Testis (tissue), 3 donors: ENCODE data around the gene TTLL12. TPM values are rescaled to one million over a fixed set of nuclear protein-coding genes. Genes with fewer than 3 reads are reported as not detected.

ENCODE experiments used
- DNase-seq: peaks from one replicate; pipeline ENCODE4 v3.0.0-alpha.2; 2019
- H3K27ac ChIP-seq, 2 donors: fragments of 200-600 bp; sonication (generic); one replicate each; pipeline ENCODE4 v1.5.1; 2019
- H3K27me3 ChIP-seq: fragments of 200-600 bp; sonication (generic); one replicate; pipeline ENCODE4 v1.5.1; 2019
- H3K36me3 ChIP-seq: fragments of 200-600 bp; sonication (generic); one replicate; pipeline ENCODE4 v1.5.1; 2017; ENCODE audit warnings: low read depth; ENCODE audit errors: missing control alignments
- H3K4me1 ChIP-seq: fragments of 200-600 bp; sonication (generic); one replicate; pipeline ENCODE4 v1.5.1; 2019
- H3K4me3 ChIP-seq, 2 donors: fragments of 200-600 bp; sonication (generic); one replicate each; pipeline ENCODE4 v1.5.1; 2017 to 2019
- H3K9me3 ChIP-seq: fragments of 200-600 bp; sonication (generic); one replicate; pipeline ENCODE4 v1.5.1; 2017
- CTCF ChIP-seq, 3 experiments: fragments of 450-650 bp in 2 of 3; fragments of 200-600 bp in 1 of 3; sonication (generic) in 1 of 3; IDR thresholded peaks; one replicate each; pipeline ENCODE4 v1.5.1; 2016 to 2019; ENCODE audit warnings: antibody characterized with exemption in 3 of 3, mild to moderate bottlenecking in 2 of 3, moderate library complexity in 1 of 3
- POLR2A ChIP-seq: fragments of 450-650 bp; IDR thresholded peaks from one replicate; pipeline ENCODE4 v1.6.1; 2017; ENCODE audit warnings: antibody characterized with exemption, mild to moderate bottlenecking, moderate library complexity
- WGBS, 2 donors: methylation state at CpG; one replicate each; pipeline ENCODE4 v1.1.5; 2018; 5-methylcytosine and 5-hydroxymethylcytosine counted together
- intact Hi-C: fragments of 100-400 bp; cut with DNase I; formaldehyde crosslinking; loops from one replicate; pipeline ENCODE4 v1.15.1; 2023; ENCODE audit warnings: low total_unique reads
- polyA plus RNA-seq: library from polyadenylated mRNA; stranded (reverse); fragments of 350-450 nt; fragmentation: Illumina TruSeq; extraction: RNeasy Lipid Tissue Mini Kit (QIAGEN cat#74804); gene quantifications from one replicate; pipeline ENCODE4 v1.2.3, GENCODE V29; 2014; ENCODE audit warnings: low read depth, low replicate concordance; ENCODE audit not compliant: insufficient read depth
- total RNA-seq, 2 donors: library from RNA; depleted of rRNA; stranded (reverse); fragments of >200 nt; gene quantifications; one replicate each; pipeline ENCODE4 v1.2.3, GENCODE V29; 2016

Gene TTLL12
- total and polyA plus RNA-seq, 3 donors from 2014 or later: 62.0 to 175 (median 111) TPM

GRCh38 chr22:43208703-43209522, 22.0 kb upstream of the TTLL12 start:
- H3K9me3 ChIP-seq: no peaks in the 10 kb centered on the region
- DNase-seq: no peak
- H3K27me3 ChIP-seq: no peaks in the 10 kb centered on the region
- no peak overlapping the region for H3K27ac ChIP-seq
- intact Hi-C loops: no loop called here
- H3K36me3 ChIP-seq: no peaks in the 10 kb centered on the region
- no peak overlapping the region for H3K4me3 ChIP-seq
- TF ChIP-seq CTCF (IDR thresholded peaks at IDR 0.05) (no peak), POLR2A (no peak)
- 87 to 93% methylated on average over 14 to 26 of the region's 26 CpGs for WGBS, 2 donors
- H3K4me1 ChIP-seq: peaks cover 7% of the 10 kb centered on the region

- intact Hi-C loops: no loop called here
- TF ChIP-seq POLR2A: no peak
- no peak for TF ChIP-seq CTCF (IDR thresholded peaks at IDR 0.05)
- Histone ChIP-seq H3K27me3 (no peaks in the 10 kb centered on the region), H3K4me3 (no peak overlapping the region), H3K36me3 (no peaks in the 10 kb centered on the region), H3K4me1 (peaks cover 8% of the 10 kb centered on the region), H3K27ac (no peak overlapping the region), H3K9me3 (no peaks in the 10 kb centered on the region)
- 87 to 89% methylated on average over 20 to 26 of the region's 26 CpGs for WGBS, 2 donors
- peak; percentile 55 for DNase-seq
Observed at GRCh38 chr22:43207849-43208702, 21.1 kb upstream of the TTLL12 start.

GRCh38 chr22:43207386-43207785, 20.5 kb upstream of the TTLL12 start:
- no peak for DNase-seq
- Histone ChIP-seq H3K27me3 (no peaks in the 10 kb centered on the region), H3K4me3 (no peak overlapping the region), H3K36me3 (no peaks in the 10 kb centered on the region), H3K9me3 (no peaks in the 10 kb centered on the region), H3K27ac (no peak overlapping the region), H3K4me1 (peaks cover 12% of the 10 kb centered on the region)
- intact Hi-C loops: no loop called here
- TF ChIP-seq CTCF (IDR thresholded peaks at IDR 0.05): no peak
- TF ChIP-seq POLR2A: no peak
- 94 to 97% methylated on average over 7 to 13 of the region's 13 CpGs for WGBS, 2 donors

- 64 to 78% methylated on average over 11 to 23 of the region's 23 CpGs for WGBS, 2 donors
- intact Hi-C loops: no loop called here
- Histone ChIP-seq H3K27me3 (no peaks in the 10 kb centered on the region), H3K4me3 (no peak overlapping the region), H3K36me3 (no peaks in the 10 kb centered on the region), H3K4me1 (peaks cover 13% of the 10 kb centered on the region), H3K9me3 (no peaks in the 10 kb centered on the region), H3K27ac (no peak overlapping the region)
- no peak for DNase-seq
- TF ChIP-seq POLR2A (no peak), CTCF (IDR thresholded peaks at IDR 0.05) (no peak)
Observed at GRCh38 chr22:43206509-43207161, 19.7 kb upstream of the TTLL12 start.
